Measurements from ENCODE around the gene MYBPH. TPM values are rescaled to one million over a fixed set of nuclear protein-coding genes. Genes with fewer than 3 reads are reported as not detected.

The MYBPH gene
- total and polyA plus RNA-seq, 10 of the 15 experiments (the other 5 are each of a cell fraction or from before 2014, with no cell fraction given) = 0.06 to 0.10 TPM; not detected in 8

DNA sequence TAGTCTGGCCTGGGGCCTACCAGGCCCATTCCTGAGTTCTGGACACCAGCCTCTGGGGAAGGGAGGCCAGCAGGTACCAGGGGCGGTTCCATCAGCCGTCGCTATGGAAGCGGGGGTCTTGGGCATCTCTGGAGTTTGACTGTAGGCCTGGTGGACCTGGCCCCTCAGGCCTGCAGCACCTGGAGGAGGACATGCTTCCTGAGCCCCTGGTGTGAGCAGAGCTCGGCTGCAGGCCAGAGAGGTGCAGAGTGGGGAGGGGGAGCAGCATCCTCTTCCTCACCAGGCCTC is 7.8 kb downstream of the MYBPH start:
- no TSS peak for BruUV-seq (replicated peaks)

More for the DNA sequence above, 7.8 kb downstream of the MYBPH start:
- intact Hi-C loops (cut with micrococcal nuclease; ENCODE audit: unreplicated experiment) (no loop called here), in situ Hi-C loops (cut with MboI) (no loop called here)
- DNase-seq (ENCODE audit: low read depth, low spot score) (no peak), ATAC-seq (no peak), FAIRE-seq (no peak)
- H2AFZ ChIP-seq (ENCODE audit: control insufficient read depth, low read depth, low read length) = no peak overlapping the region
- H3K27me3 ChIP-seq (replicated peaks in 1 of 2; ENCODE audit: control insufficient read depth in 2 of 2, insufficient read depth in 2 of 2, low read length in 1 of 2) = peaks cover 0 to 2% of the 10 kb centered on the region in 2 experiments; a peak in 3 of 4 replicates
- ChIA-PET SMC1A (ENCODE audit: uncharacterized antibody, unreplicated experiment) (no interaction called here), CTCF (interaction anchor here (0.8 to 8.0 kb wide), 3 partner anchors 49 to 137 kb away, joined by 3 to 114 read pairs (median 15); no protein-coding TSS in a partner anchor), RAD21 (ENCODE audit: unreplicated experiment) (interaction anchor here (4.6 kb wide), 1 partner anchor 48 kb away, joined by 61 read pairs; no protein-coding TSS in a partner anchor), POLR2A (no interaction called here)
- no peak overlapping the region for H3K4me2 ChIP-seq (ENCODE audit: control insufficient read depth, insufficient read depth)
- TF ChIP-seq ZNF622 (IDR thresholded peaks at IDR 0.05) = no peak
- TF ChIP-seq YBX1 (IDR thresholded peaks at IDR 0.05) = no peak
- TF ChIP-seq, protein P1, sequence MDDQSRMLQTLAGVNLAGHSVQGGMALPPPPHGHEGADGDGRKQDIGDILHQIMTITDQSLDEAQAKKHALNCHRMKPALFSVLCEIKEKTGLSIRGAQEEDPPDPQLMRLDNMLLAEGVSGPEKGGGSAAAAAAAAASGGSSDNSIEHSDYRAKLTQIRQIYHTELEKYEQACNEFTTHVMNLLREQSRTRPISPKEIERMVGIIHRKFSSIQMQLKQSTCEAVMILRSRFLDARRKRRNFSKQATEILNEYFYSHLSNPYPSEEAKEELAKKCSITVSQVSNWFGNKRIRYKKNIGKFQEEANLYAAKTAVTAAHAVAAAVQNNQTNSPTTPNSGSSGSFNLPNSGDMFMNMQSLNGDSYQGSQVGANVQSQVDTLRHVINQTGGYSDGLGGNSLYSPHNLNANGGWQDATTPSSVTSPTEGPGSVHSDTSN (IDR thresholded peaks at IDR 0.05; ENCODE audit: insufficient replicate concordance, low read depth, low read length) = no peak
- no peak for TF ChIP-seq PML (IDR thresholded peaks at IDR 0.05; ENCODE audit: low read length)
- TF ChIP-seq, protein P2, sequence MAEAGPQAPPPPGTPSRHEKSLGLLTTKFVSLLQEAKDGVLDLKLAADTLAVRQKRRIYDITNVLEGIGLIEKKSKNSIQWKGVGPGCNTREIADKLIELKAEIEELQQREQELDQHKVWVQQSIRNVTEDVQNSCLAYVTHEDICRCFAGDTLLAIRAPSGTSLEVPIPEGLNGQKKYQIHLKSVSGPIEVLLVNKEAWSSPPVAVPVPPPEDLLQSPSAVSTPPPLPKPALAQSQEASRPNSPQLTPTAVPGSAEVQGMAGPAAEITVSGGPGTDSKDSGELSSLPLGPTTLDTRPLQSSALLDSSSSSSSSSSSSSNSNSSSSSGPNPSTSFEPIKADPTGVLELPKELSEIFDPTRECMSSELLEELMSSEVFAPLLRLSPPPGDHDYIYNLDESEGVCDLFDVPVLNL (IDR thresholded peaks at IDR 0.05; ENCODE audit: low read depth, low read length) = no peak
- TF ChIP-seq HDAC2 (IDR thresholded peaks at IDR 0.05) = no peak
- TF ChIP-seq TBL1XR1 (IDR thresholded peaks at IDR 0.05; ENCODE audit: low read depth, low read length) = no peak
- no peak for TF ChIP-seq ZBTB40 (IDR thresholded peaks at IDR 0.05; ENCODE audit: borderline replicate concordance)
- TF ChIP-seq, protein P3, sequence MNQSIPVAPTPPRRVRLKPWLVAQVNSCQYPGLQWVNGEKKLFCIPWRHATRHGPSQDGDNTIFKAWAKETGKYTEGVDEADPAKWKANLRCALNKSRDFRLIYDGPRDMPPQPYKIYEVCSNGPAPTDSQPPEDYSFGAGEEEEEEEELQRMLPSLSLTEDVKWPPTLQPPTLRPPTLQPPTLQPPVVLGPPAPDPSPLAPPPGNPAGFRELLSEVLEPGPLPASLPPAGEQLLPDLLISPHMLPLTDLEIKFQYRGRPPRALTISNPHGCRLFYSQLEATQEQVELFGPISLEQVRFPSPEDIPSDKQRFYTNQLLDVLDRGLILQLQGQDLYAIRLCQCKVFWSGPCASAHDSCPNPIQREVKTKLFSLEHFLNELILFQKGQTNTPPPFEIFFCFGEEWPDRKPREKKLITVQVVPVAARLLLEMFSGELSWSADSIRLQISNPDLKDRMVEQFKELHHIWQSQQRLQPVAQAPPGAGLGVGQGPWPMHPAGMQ (IDR thresholded peaks at IDR 0.05; ENCODE audit: borderline replicate concordance) = no peak
- no peak for TF ChIP-seq BCLAF1 (IDR thresholded peaks at IDR 0.05)
- no peak for TF ChIP-seq HDGF (IDR thresholded peaks at IDR 0.05)
- no peak for TF ChIP-seq MAX (IDR thresholded peaks at IDR 0.05; ENCODE audit: low read depth, low read length)
- no peak for TF ChIP-seq NR2C1 (IDR thresholded peaks at IDR 0.05)
- TF ChIP-seq BCL11A (IDR thresholded peaks at IDR 0.05; ENCODE audit: low read depth, low read length) = no peak
- no peak overlapping the region for H3K27ac ChIP-seq (ENCODE audit: control insufficient read depth, insufficient read depth)
- WGBS (ENCODE audit: insufficient coverage, insufficient replicate concordance, low lambda C conversion rate, missing lambda C conversion rate) = 43% methylated on average over 5 of the region's 5 CpGs
- H3K9ac ChIP-seq (ENCODE audit: control insufficient read depth, insufficient read depth, low read length) = no peak overlapping the region
- H3K36me3 ChIP-seq (ENCODE audit: control insufficient read depth in 2 of 2, insufficient read depth in 2 of 2, low read length in 1 of 2) = no peaks in the 10 kb centered on the region
- H3K4me1 ChIP-seq (ENCODE audit: control insufficient read depth, insufficient read depth, low read length) = no peaks in the 10 kb centered on the region; the same call in 1 of the 2 replicates
- H4K20me1 ChIP-seq (ENCODE audit: control insufficient read depth, insufficient read depth) = no peaks in the 10 kb centered on the region
- H3K9me3 ChIP-seq (replicated peaks; ENCODE audit: control insufficient read depth, insufficient read depth, low read length) = no peaks in the 10 kb centered on the region
- no peaks in the 10 kb centered on the region for H3K79me2 ChIP-seq (ENCODE audit: control insufficient read depth, insufficient read depth, low read length)
- no peak overlapping the region for H3K4me3 ChIP-seq
